Testis (tissue), 2 donors: ENCODE data around the gene RIOK1.

Experiments
- CTCF ChIP-seq, 3 experiments: fragments of 450-650 bp in 2 of 3; fragments of 200-600 bp in 1 of 3; sonication (generic) in 1 of 3; IDR thresholded peaks; one replicate each; pipeline ENCODE4 v1.5.1; 2016 to 2019; ENCODE audit warnings: antibody characterized with exemption in 3 of 3, mild to moderate bottlenecking in 2 of 3, moderate library complexity in 1 of 3
- POLR2A ChIP-seq: fragments of 450-650 bp; IDR thresholded peaks from one replicate; pipeline ENCODE4 v1.6.1; 2017; ENCODE audit warnings: antibody characterized with exemption, mild to moderate bottlenecking, moderate library complexity

GRCh38 chr6:7439228-7439627, 49.6 kb downstream of the RIOK1 start:
- no peak for TF ChIP-seq CTCF (IDR thresholded peaks at IDR 0.05)
- TF ChIP-seq POLR2A, result no peak
